OCI-LY7 (cell line): Measurements from ENCODE around the gene SNX24. TPM values are rescaled to one million over a fixed set of nuclear protein-coding genes. Genes with fewer than 3 reads are reported as not detected.

Experiments
- BruUV-seq: library from RNA; stranded (reverse); fragments of 400-500 nt; replicated peaks from 2 replicates; lab custom pipeline; 2021; lab: Mats Ljungman, UMichigan
- CTCF ChIA-PET: fragments of 300-600 bp; sonication (Branson Sonifier 250); formaldehyde crosslinking; loops from one replicate; lab custom pipeline; 2022; ENCODE audit warnings: antibody characterized with exemption; ENCODE audit not compliant: unreplicated experiment; lab: Charles Lee
- POLR2A ChIA-PET: fragments of 300-600 bp; sonication (Branson Sonifier 250); formaldehyde crosslinking; loops from one replicate; lab custom pipeline; 2022; ENCODE audit warnings: antibody characterized with exemption; lab: Charles Lee
- DNase-seq: peaks from one replicate; pipeline ENCODE4 v3.0.0-alpha.2; 2015; ENCODE audit warnings: low spot score
- H2AFZ ChIP-seq: fragments of 200-600 bp; sonication (generic), shearing (Covaris generic); 2 replicates; pipeline ENCODE4 v1.6.1; 2014; ENCODE audit warnings: mild to moderate bottlenecking, antibody characterized with exemption, low read length, moderate library complexity
- H3K27ac ChIP-seq: fragments of 200-600 bp; sonication (generic); 2 replicates; pipeline ENCODE4 v1.5.1; 2014; ENCODE audit warnings: mixed run types, low read depth, mild to moderate bottlenecking, moderate library complexity, low read length, inconsistent platforms; ENCODE audit not compliant: poor library complexity, severe bottlenecking
- H3K36me3 ChIP-seq: fragments of 200-600 bp; sonication (generic); 2 replicates; pipeline ENCODE4 v1.6.1; 2014; ENCODE audit warnings: mild to moderate bottlenecking, antibody characterized with exemption, low read length, moderate library complexity, mixed read lengths; ENCODE audit not compliant: insufficient read depth
- H3K4me1 ChIP-seq: fragments of 200-600 bp; sonication (generic); 2 replicates; pipeline ENCODE4 v1.5.1; 2014; ENCODE audit warnings: mild to moderate bottlenecking, low read length; ENCODE audit not compliant: insufficient read depth, poor library complexity, severe bottlenecking
- H3K4me2 ChIP-seq: fragments of 200-600 bp; sonication (generic); 2 replicates; pipeline ENCODE4 v1.6.1; 2014; ENCODE audit warnings: mild to moderate bottlenecking, low read length
- H3K4me3 ChIP-seq: fragments of 200-600 bp; sonication (generic); 2 replicates; pipeline ENCODE4 v1.5.1; 2014; ENCODE audit warnings: mild to moderate bottlenecking, low read depth, low read length; ENCODE audit not compliant: poor library complexity, severe bottlenecking
- H3K79me2 ChIP-seq: fragments of 200-600 bp; sonication (generic); 2 replicates; pipeline ENCODE4 v1.6.1; 2016; ENCODE audit warnings: low read depth, mild to moderate bottlenecking, low read length, moderate library complexity, mixed read lengths; ENCODE audit not compliant: insufficient read depth
- H3K9me2 ChIP-seq: fragments of 200-600 bp; sonication (generic); 2 replicates; pipeline ENCODE4 v1.6.1; 2016; ENCODE audit warnings: mild to moderate bottlenecking, low read length, mixed read lengths; ENCODE audit not compliant: insufficient read depth
- H3K9me3 ChIP-seq: fragments of 200-600 bp; sonication (generic); 2 replicates; pipeline ENCODE4 v1.6.1; 2014; ENCODE audit warnings: mild to moderate bottlenecking, mixed run types, low read length, mixed read lengths
- H4K20me1 ChIP-seq: fragments of 200-600 bp; sonication (generic); 2 replicates; pipeline ENCODE4 v1.6.1; 2014; ENCODE audit warnings: mild to moderate bottlenecking, antibody characterized with exemption, low read length, moderate library complexity, mixed read lengths; ENCODE audit not compliant: insufficient read depth
- CTCF ChIP-seq: fragments of 200-600 bp; sonication (generic); conservative IDR thresholded peaks from 2 replicates; pipeline ENCODE4 v1.5.1; 2014; ENCODE audit warnings: mild to moderate bottlenecking, antibody characterized with exemption, low read length, moderate library complexity, mixed read lengths
- EZH2phosphoT487 ChIP-seq: fragments of 200-600 bp; sonication (generic); IDR thresholded peaks from 2 replicates; pipeline ENCODE4 v1.6.1; 2018; ENCODE audit warnings: low read depth, borderline replicate concordance, mild to moderate bottlenecking, mixed run types, antibody characterized with exemption, low read length, moderate library complexity, mixed read lengths
- intact Hi-C: fragments of 100-400 bp; cut with micrococcal nuclease; formaldehyde crosslinking; loops from one replicate; pipeline ENCODE4 v1.10.0; 2022; ENCODE audit not compliant: unreplicated experiment
- total RNA-seq, 2 experiments: library from RNA; depleted of rRNA in 1 of 2; stranded (reverse); fragments of >200 nt in 1 of 2; shearing (Covaris generic) in 1 of 2; gene quantifications; 2 replicates each; pipeline ENCODE4 v1.2.3, GENCODE V29; 2014 to 2022

SNX24 gene
- total RNA-seq, 2 experiments from 2014 or later: 6.9 to 14.5 TPM

- Histone ChIP-seq H3K79me2 (no peaks in the 10 kb centered on the region), H3K4me1 (no peaks in the 10 kb centered on the region), H3K4me2 (no peak overlapping the region), H3K4me3 (no peak overlapping the region), H3K9me2 (no peaks in the 10 kb centered on the region), H3K9me3 (no peaks in the 10 kb centered on the region), H3K27ac (no peak overlapping the region), H4K20me1 (no peaks in the 10 kb centered on the region), H2AFZ (no peak overlapping the region), H3K36me3 (no peaks in the 10 kb centered on the region)
- no peak for DNase-seq
- ChIA-PET POLR2A (no interaction called here), CTCF (no interaction called here)
- BruUV-seq: no TSS peak
- TF ChIP-seq CTCF (no peak), EZH2phosphoT487 (no peak)
- intact Hi-C loops: no loop called here
Observed at GRCh38 chr5:122984425-122984824, 139.0 kb downstream of the SNX24 start.

- H3K36me3 ChIP-seq: no peaks in the 10 kb centered on the region
- intact Hi-C loops: no loop called here
- no peaks in the 10 kb centered on the region for H4K20me1 ChIP-seq
- BruUV-seq: no TSS peak
- no peak overlapping the region for H3K27ac ChIP-seq
- H3K9me2 ChIP-seq: no peaks in the 10 kb centered on the region
- H2AFZ ChIP-seq: no peak overlapping the region
- no peaks in the 10 kb centered on the region for H3K4me1 ChIP-seq
- no peak overlapping the region for H3K4me3 ChIP-seq
- TF ChIP-seq CTCF (no peak), EZH2phosphoT487 (no peak)
- ChIA-PET CTCF (no interaction called here), POLR2A (no interaction called here)
- no peak for DNase-seq
- H3K4me2 ChIP-seq: no peak overlapping the region
- no peaks in the 10 kb centered on the region for H3K9me3 ChIP-seq
- no peaks in the 10 kb centered on the region for H3K79me2 ChIP-seq
Observed at GRCh38 chr5:122985006-122985700, 139.7 kb downstream of the SNX24 start.

- no peaks in the 10 kb centered on the region for H3K9me3 ChIP-seq
- no peaks in the 10 kb centered on the region for H3K9me2 ChIP-seq
- H3K4me3 ChIP-seq: no peak overlapping the region
- H3K4me1 ChIP-seq: no peaks in the 10 kb centered on the region
- no peaks in the 10 kb centered on the region for H3K36me3 ChIP-seq
- H3K27ac ChIP-seq: no peak overlapping the region
- no peak overlapping the region for H3K4me2 ChIP-seq
- intact Hi-C loops: no loop called here
- no peaks in the 10 kb centered on the region for H3K79me2 ChIP-seq
- no peaks in the 10 kb centered on the region for H4K20me1 ChIP-seq
- ChIA-PET CTCF (no interaction called here), POLR2A (no interaction called here)
- no peak overlapping the region for H2AFZ ChIP-seq
- TF ChIP-seq CTCF (no peak), EZH2phosphoT487 (no peak)
- BruUV-seq: no TSS peak
- DNase-seq: no peak
Observed at GRCh38 chr5:122985954-122986721, 140.7 kb downstream of the SNX24 start.
